ES-I3 (cell line): ENCODE results near the gene FCRL2.
"Not testable (repeated sequence)": the region's sequence is repeated elsewhere in the genome, so short reads cannot be mapped to it uniquely, and the experiment has no call there.

Experiments
- H3K36me3 ChIP-seq: 2 replicates; pipeline ENCODE4 v1.6.1; 2013; ENCODE audit warnings: mild to moderate bottlenecking, low read length, control low read depth, moderate library complexity; ENCODE audit not compliant: insufficient read depth
- H3K4me1 ChIP-seq: 2 replicates; pipeline ENCODE4 v1.6.1; 2013; ENCODE audit warnings: mild to moderate bottlenecking, control low read depth, low read length; ENCODE audit not compliant: insufficient read depth
- H3K9ac ChIP-seq: 2 replicates; pipeline ENCODE4 v1.6.1; 2013; ENCODE audit warnings: low read depth, mild to moderate bottlenecking, low read length, moderate library complexity
- H3K9me3 ChIP-seq: 2 replicates; pipeline ENCODE4 v1.6.1; 2013; ENCODE audit warnings: mild to moderate bottlenecking, low read length, moderate library complexity; ENCODE audit not compliant: control insufficient read depth, insufficient read depth

The FCRL2 gene

GRCh38 chr1:157773493-157774350, 3.2 kb downstream of the FCRL2 start:
- Histone ChIP-seq H3K9ac (no peak overlapping the region), H3K36me3 (no peaks in the 10 kb centered on the region), H3K9me3 (no peaks in the 10 kb centered on the region), H3K4me1 (no peaks in the 10 kb centered on the region)

- H3K4me1 ChIP-seq, result no peaks in the 10 kb centered on the region
Observed at GRCh38 chr1:157771661-157772425, 5.1 kb downstream of the FCRL2 start.

GRCh38 chr1:157770442-157771043, 6.4 kb downstream of the FCRL2 start:
- Histone ChIP-seq H3K36me3 (no peaks in the 10 kb centered on the region), H3K9me3 (no peaks in the 10 kb centered on the region), H3K4me1 (no peaks in the 10 kb centered on the region), H3K9ac (no peak overlapping the region)

More at GRCh38 chr1:157771661-157772425, 5.1 kb downstream of the FCRL2 start:
- no peak overlapping the region for H3K9ac ChIP-seq
- H3K9me3 ChIP-seq, result no peaks in the 10 kb centered on the region
- no peaks in the 10 kb centered on the region for H3K36me3 ChIP-seq

GRCh38 chr1:157766792-157767191, 10.1 kb downstream of the FCRL2 start:
- Histone ChIP-seq H3K9me3 (no peaks in the 10 kb centered on the region), H3K9ac (no peak overlapping the region), H3K36me3 (no peaks in the 10 kb centered on the region), H3K4me1 (no peaks in the 10 kb centered on the region)

- peaks cover 7% of the 10 kb centered on the region for H3K4me1 ChIP-seq
- H3K9ac ChIP-seq, result no peak overlapping the region
- no peaks in the 10 kb centered on the region for H3K36me3 ChIP-seq
Observed at GRCh38 chr1:157758018-157758417, 18.9 kb downstream of the FCRL2 start.

GRCh38 chr1:157753611-157754010, 23.3 kb downstream of the FCRL2 start:
- Histone ChIP-seq H3K9ac (no peak overlapping the region), H3K9me3 (no peaks in the 10 kb centered on the region), H3K36me3 (no peaks in the 10 kb centered on the region), H3K4me1 (peaks cover 7% of the 10 kb centered on the region)

More at GRCh38 chr1:157758018-157758417, 18.9 kb downstream of the FCRL2 start:
- H3K9me3 ChIP-seq, result no peaks in the 10 kb centered on the region; the same call in 1 of the 2 replicates

- no peaks in the 10 kb centered on the region for H3K36me3 ChIP-seq
- H3K9me3 ChIP-seq, result no peaks in the 10 kb centered on the region
- no peak overlapping the region for H3K9ac ChIP-seq
- H3K4me1 ChIP-seq, result peaks cover 18% of the 10 kb centered on the region
Observed at GRCh38 chr1:157751283-157751682, 25.6 kb downstream of the FCRL2 start.

- no peak overlapping the region for H3K9ac ChIP-seq
- H3K36me3 ChIP-seq, result no peaks in the 10 kb centered on the region
- peaks cover 14% of the 10 kb centered on the region; the same call in 1 of the 2 replicates for H3K4me1 ChIP-seq
- H3K9me3 ChIP-seq, result no peaks in the 10 kb centered on the region
Observed at GRCh38 chr1:157748262-157748817, 28.6 kb downstream of the FCRL2 start.

- Histone ChIP-seq H3K4me1 (no peaks in the 10 kb centered on the region; the same call in 1 of the 2 replicates), H3K9ac (no peak overlapping the region), H3K36me3 (no peaks in the 10 kb centered on the region), H3K9me3 (no peaks in the 10 kb centered on the region)
Observed at GRCh38 chr1:157739229-157739901, 37.6 kb downstream of the FCRL2 start.

GRCh38 chr1:157735991-157736390, 40.9 kb downstream of the FCRL2 start:
- H3K4me1 ChIP-seq, H3K9me3 ChIP-seq, H3K9ac ChIP-seq, H3K36me3 ChIP-seq: not testable (repeated sequence)

GRCh38 chr1:157734321-157734720, 42.6 kb downstream of the FCRL2 start:
- Histone ChIP-seq H3K9ac (no peak overlapping the region), H3K9me3 (no peaks in the 10 kb centered on the region), H3K4me1 (no peaks in the 10 kb centered on the region), H3K36me3 (no peaks in the 10 kb centered on the region)

GRCh38 chr1:157732755-157733154, 44.2 kb downstream of the FCRL2 start:
- H3K4me1 ChIP-seq, result no peaks in the 10 kb centered on the region
- H3K9me3 ChIP-seq, result no peaks in the 10 kb centered on the region
- no peaks in the 10 kb centered on the region for H3K36me3 ChIP-seq
- no peak overlapping the region for H3K9ac ChIP-seq

- peaks cover 20% of the 10 kb centered on the region for H3K9me3 ChIP-seq
- no peaks in the 10 kb centered on the region for H3K36me3 ChIP-seq
- H3K4me1 ChIP-seq, result no peaks in the 10 kb centered on the region
- no peak overlapping the region for H3K9ac ChIP-seq
Observed at GRCh38 chr1:157725221-157725577, 51.7 kb downstream of the FCRL2 start.
